ENCODE measurements around the gene CKB.
A peak's percentile ranks its signal among the peaks of the same experiment; 100 is the strongest.

CKB gene

GRCh38 chr14:103551338-103551762 is 28.7 kb upstream of the CKB start:
- TF ChIP-seq, protein P1, sequence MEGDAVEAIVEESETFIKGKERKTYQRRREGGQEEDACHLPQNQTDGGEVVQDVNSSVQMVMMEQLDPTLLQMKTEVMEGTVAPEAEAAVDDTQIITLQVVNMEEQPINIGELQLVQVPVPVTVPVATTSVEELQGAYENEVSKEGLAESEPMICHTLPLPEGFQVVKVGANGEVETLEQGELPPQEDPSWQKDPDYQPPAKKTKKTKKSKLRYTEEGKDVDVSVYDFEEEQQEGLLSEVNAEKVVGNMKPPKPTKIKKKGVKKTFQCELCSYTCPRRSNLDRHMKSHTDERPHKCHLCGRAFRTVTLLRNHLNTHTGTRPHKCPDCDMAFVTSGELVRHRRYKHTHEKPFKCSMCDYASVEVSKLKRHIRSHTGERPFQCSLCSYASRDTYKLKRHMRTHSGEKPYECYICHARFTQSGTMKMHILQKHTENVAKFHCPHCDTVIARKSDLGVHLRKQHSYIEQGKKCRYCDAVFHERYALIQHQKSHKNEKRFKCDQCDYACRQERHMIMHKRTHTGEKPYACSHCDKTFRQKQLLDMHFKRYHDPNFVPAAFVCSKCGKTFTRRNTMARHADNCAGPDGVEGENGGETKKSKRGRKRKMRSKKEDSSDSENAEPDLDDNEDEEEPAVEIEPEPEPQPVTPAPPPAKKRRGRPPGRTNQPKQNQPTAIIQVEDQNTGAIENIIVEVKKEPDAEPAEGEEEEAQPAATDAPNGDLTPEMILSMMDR (IDR thresholded peaks at IDR 0.05; ENCODE audit: low read depth, low read length, missing control alignments): no peak
- no peak for DNase-seq
- H3K4me3 ChIP-seq (ENCODE audit: low read depth, low read length): no peak overlapping the region
- H3K27ac ChIP-seq: no peak overlapping the region
- in situ Hi-C loops (cut with HindIII; ENCODE audit: low pct_ligation_motif_present, low sequenced_read_pairs): no loop called here
- no peaks in the 10 kb centered on the region for H3K27me3 ChIP-seq (replicated peaks)
- no peaks in the 10 kb centered on the region for H3K36me3 ChIP-seq (replicated peaks)

DNA sequence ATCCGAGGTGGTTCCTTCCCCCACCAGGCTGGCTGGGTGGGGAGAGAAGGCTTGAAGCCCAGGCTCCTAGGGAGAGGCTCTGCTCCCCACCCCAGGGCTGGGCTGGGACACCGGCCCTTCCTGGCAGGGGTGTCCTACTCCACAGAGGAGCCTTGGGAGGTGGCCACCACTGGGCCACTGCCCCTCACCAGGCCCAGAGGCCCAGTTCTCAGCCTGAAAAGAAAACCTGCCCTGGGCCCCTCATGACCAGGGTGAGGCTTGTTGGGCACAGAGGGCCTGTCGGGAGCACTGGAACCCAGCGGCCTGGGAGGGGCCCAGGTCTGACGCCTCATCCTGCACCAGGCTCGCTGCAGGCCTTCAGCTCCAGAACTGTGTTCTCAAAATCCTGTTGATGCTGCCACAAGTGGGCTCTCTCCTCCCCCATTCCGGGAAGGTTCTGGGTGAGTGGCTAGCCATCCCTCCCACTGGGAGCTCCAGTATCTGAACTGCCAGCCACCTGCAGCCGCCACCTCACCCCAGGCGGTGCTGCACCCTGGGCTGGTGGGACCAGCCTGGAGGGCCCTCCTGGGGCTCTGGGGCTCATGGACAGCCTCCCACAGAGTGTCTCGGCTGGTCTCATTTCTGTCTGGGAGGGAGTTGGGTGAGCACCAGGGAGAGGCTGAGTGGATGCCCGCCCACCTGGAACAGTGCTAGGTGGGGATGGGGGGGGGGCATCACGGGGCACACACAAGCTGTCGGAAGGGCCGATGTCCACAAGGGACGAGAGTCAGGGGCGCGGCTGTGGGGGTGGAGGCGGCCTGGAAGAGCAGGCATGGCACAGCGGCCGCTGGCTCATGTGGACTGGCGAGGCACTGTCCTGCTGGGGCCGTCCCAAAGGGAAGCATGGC is 28.1 kb upstream of the CKB start:
- Histone ChIP-seq H3K27ac (no peak overlapping the region), H3K4me3 (ENCODE audit: low read depth, low read length) (no peak overlapping the region), H3K36me3 (replicated peaks) (no peaks in the 10 kb centered on the region), H3K27me3 (replicated peaks) (no peaks in the 10 kb centered on the region)
- in situ Hi-C loops (cut with HindIII; ENCODE audit: low pct_ligation_motif_present, low sequenced_read_pairs): no loop called here
- TF ChIP-seq, protein P1 (IDR thresholded peaks at IDR 0.05; ENCODE audit: low read depth, low read length, missing control alignments): no peak
- DNase-seq: no peak

DNA sequence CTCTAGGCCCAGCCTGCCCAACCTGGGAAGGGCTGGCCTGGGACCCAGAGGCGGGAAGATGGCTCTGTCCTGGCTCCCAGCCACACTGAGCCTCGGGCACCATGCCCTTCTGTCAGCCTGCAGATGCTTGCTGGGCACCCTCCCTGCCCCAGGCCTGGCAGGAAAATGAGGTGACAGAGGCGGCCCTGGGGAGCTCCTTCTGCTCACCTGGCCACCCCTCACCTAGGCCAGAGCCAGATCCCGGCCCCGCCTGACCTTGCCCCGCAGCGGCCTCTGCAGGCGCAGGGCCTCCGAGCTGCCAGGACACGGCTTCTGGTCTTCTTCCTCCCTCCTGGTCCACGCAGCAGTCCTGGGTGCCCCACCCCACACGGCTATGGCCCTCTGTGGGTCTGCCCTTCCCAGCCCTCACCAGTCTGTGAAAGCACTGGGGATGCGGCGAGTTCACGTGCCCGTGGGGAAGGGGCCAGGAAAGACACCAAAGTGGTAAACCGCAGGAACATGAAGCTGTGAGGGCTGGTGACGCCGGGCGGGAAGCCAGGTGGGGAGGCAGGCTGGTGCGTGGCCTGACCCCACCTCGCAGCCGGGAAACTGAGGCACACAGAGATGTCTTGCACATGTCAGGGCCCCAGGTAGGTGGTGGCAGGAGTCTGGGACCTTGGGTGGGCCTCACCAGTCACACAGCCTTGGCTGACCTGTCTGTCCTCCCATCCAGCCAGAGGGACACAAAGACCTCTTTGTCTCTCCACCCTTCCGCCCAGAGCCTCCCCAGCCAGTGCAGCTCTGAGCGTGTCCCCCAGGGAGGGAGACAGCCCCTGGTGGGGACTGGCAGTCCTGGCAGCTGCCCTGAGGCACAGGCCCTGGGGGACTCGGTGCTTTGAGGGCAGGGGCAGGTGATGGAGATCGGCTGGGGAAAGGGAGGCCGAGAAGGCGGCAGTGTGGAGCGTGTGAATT is 27.0 kb upstream of the CKB start:
- in situ Hi-C loops (cut with HindIII; ENCODE audit: low pct_ligation_motif_present, low sequenced_read_pairs): no loop called here
- H3K27ac ChIP-seq: no peak overlapping the region
- DNase-seq: no peak
- no peak overlapping the region for H3K4me3 ChIP-seq (ENCODE audit: low read depth, low read length)
- H3K36me3 ChIP-seq (replicated peaks): no peaks in the 10 kb centered on the region
- H3K27me3 ChIP-seq (replicated peaks): no peaks in the 10 kb centered on the region
- TF ChIP-seq, protein P1 (IDR thresholded peaks at IDR 0.05; ENCODE audit: low read depth, low read length, missing control alignments): peak; percentile 9

- Histone ChIP-seq H3K27ac (no peak overlapping the region), H3K4me3 (ENCODE audit: low read depth, low read length) (no peak overlapping the region), H3K27me3 (replicated peaks) (no peaks in the 10 kb centered on the region), H3K36me3 (replicated peaks) (no peaks in the 10 kb centered on the region)
- TF ChIP-seq, protein P1 (IDR thresholded peaks at IDR 0.05; ENCODE audit: low read depth, low read length, missing control alignments): no peak
- DNase-seq: no peak
- in situ Hi-C loops (cut with HindIII; ENCODE audit: low pct_ligation_motif_present, low sequenced_read_pairs): no loop called here
Measured at GRCh38 chr14:103548463-103549351, 26.1 kb upstream of the CKB start.

GRCh38 chr14:103547941-103548462 is 25.4 kb upstream of the CKB start:
- no peak for DNase-seq
- Histone ChIP-seq H3K4me3 (ENCODE audit: low read depth, low read length) (no peak overlapping the region), H3K36me3 (replicated peaks) (no peaks in the 10 kb centered on the region), H3K27me3 (replicated peaks) (no peaks in the 10 kb centered on the region), H3K27ac (no peak overlapping the region)
- in situ Hi-C loops (cut with HindIII; ENCODE audit: low pct_ligation_motif_present, low sequenced_read_pairs): no loop called here
- TF ChIP-seq, protein P1 (IDR thresholded peaks at IDR 0.05; ENCODE audit: low read depth, low read length, missing control alignments): no peak
